K562 (cell line): ENCODE results near the gene NUDT22. TPM values are rescaled to one million over a fixed set of nuclear protein-coding genes. Genes with fewer than 3 reads are reported as not detected.
A peak's percentile ranks its signal among the peaks of the same experiment; 100 is the strongest.

ENCODE experiments used
- ATAC-seq: fragments of 200-7000 bp; cut with Tn5 transposase; 3 replicates; pipeline ENCODE4 v1.9.1; 2020; ENCODE audit warnings: moderate library complexity
- BruUV-seq: library from RNA; stranded (reverse); fragments of 400-500 nt; replicated peaks from 2 replicates; lab custom pipeline; 2021; lab: Mats Ljungman, UMichigan
- CTCF ChIA-PET: fragments of 300-600 bp; formaldehyde crosslinking; extraction: SDS; loops from one replicate; lab custom pipeline; 2021; ENCODE audit warnings: low intra/inter-chr PET ratio; lab: Yijun Ruan, JAX
- POLR2A ChIA-PET: fragments of 300-600, 350-650 bp; sonication (Branson Sonifier 250); formaldehyde crosslinking; extraction: SDS; loops from one replicate; lab custom pipeline; 2021; ENCODE audit warnings: antibody characterized with exemption, inconsistent platforms; lab: Yijun Ruan, JAX
- DNase-seq, 4 experiments: peaks; one replicate each; pipeline versions ENCODE4 v3.0.0 to v3.0.0-alpha.2; 2011 to 2018; ENCODE audit warnings: low spot score in 3 of 4, mixed read lengths in 3 of 4; ENCODE audit errors: extremely low read depth in 1 of 4
- FAIRE-seq: peaks from 2 replicates; lab custom pipeline; 2011; peaks lifted over from hg19 to GRCh38; lab: Jason Lieb, UNC
- H2AFZ ChIP-seq: 2 replicates; pipeline ENCODE4 v1.6.0; 2011; ENCODE audit warnings: low read depth, low read length, control low read depth, inconsistent platforms
- H3K27ac ChIP-seq: fragments of 200-600 bp; 3 replicates; pipeline ENCODE4 v1.8.0; 2011; ENCODE audit warnings: low read depth, mild to moderate bottlenecking, control low read depth, inconsistent platforms, low read length, moderate library complexity, mixed read lengths; ENCODE audit errors: extremely low read depth
- H3K27me3 ChIP-seq, 2 experiments: fragments of 300-600 bp in 1 of 2; 2 replicates in 1 of 2; 3 replicates in 1 of 2; pipeline versions ENCODE4 v1.6.0 to v1.8.0; 2011; ENCODE audit warnings: inconsistent platforms in 2 of 2, low read length in 2 of 2, mild to moderate bottlenecking in 1 of 2, mixed read lengths in 1 of 2, moderate library complexity in 1 of 2; ENCODE audit not compliant: control insufficient read depth in 2 of 2, insufficient read depth in 2 of 2
- H3K36me3 ChIP-seq: fragments of 300-600 bp; 3 replicates; pipeline ENCODE4 v1.8.0; 2011; ENCODE audit warnings: mild to moderate bottlenecking, low read length, inconsistent platforms; ENCODE audit not compliant: control insufficient read depth, insufficient read depth
- H3K4me1 ChIP-seq, 2 experiments: fragments of 200-600 bp in 1 of 2; replicated peaks in 1 of 2; 2 replicates in 1 of 2; 3 replicates in 1 of 2; pipeline versions ENCODE4 v1.5.1 to v1.8.0; 2011; ENCODE audit warnings: inconsistent platforms in 2 of 2, low read length in 2 of 2, mild to moderate bottlenecking in 1 of 2, mixed read lengths in 1 of 2, moderate library complexity in 1 of 2; ENCODE audit not compliant: control insufficient read depth in 2 of 2, insufficient read depth in 2 of 2
- H3K4me2 ChIP-seq: 2 replicates; pipeline ENCODE4 v1.6.1; 2011; ENCODE audit warnings: low read length, control low read depth, inconsistent platforms, mixed read lengths; ENCODE audit not compliant: insufficient read depth
- H3K4me3 ChIP-seq: fragments of 200-600 bp; sonication (generic), shearing (Covaris generic); 2 replicates; pipeline ENCODE4 v1.5.1; 2016; ENCODE audit warnings: control low read depth, inconsistent platforms
- H3K79me2 ChIP-seq: fragments of 200-600 bp; 3 replicates; pipeline ENCODE4 v1.8.0; 2011; ENCODE audit warnings: low read length, inconsistent platforms; ENCODE audit not compliant: control insufficient read depth, insufficient read depth
- H3K9ac ChIP-seq, 2 experiments: 2 replicates each; pipeline versions ENCODE4 v1.6.0 to v1.6.1; 2011; ENCODE audit warnings: low read depth in 2 of 2, low read length in 2 of 2, control low read depth in 1 of 2, inconsistent platforms in 1 of 2, mild to moderate bottlenecking in 1 of 2, mixed read lengths in 1 of 2; ENCODE audit not compliant: insufficient read depth in 1 of 2
- H3K9me1 ChIP-seq: one replicate; pipeline ENCODE4 v1.6.0; 2011; ENCODE audit warnings: inconsistent platforms, mild to moderate bottlenecking, low read length, moderate library complexity; ENCODE audit not compliant: control insufficient read depth, insufficient read depth
- H3K9me3 ChIP-seq: replicated peaks from 2 replicates; pipeline ENCODE4 v1.5.1; 2011; ENCODE audit warnings: low read depth, low read length, inconsistent platforms; ENCODE audit not compliant: control insufficient read depth, insufficient read depth
- H4K20me1 ChIP-seq: replicated peaks from 2 replicates; pipeline ENCODE4 v1.6.1; 2011; ENCODE audit warnings: low read length, inconsistent platforms, mixed read lengths; ENCODE audit not compliant: control insufficient read depth, insufficient read depth
- ARID4B ChIP-seq: sonication (generic); formaldehyde crosslinking; IDR thresholded peaks from 2 replicates; pipeline ENCODE4 v1.8.0; 2022; ENCODE audit warnings: mild to moderate bottlenecking, missing genetic modification reagents
- ARNT ChIP-seq, 2 experiments: fragments of 450-650 bp; IDR thresholded peaks; 2 replicates each; pipeline ENCODE4 v1.6.1; 2016; ENCODE audit warnings: mild to moderate bottlenecking in 1 of 2
- BCLAF1 ChIP-seq, 2 experiments: fragments of 450-650 bp in 1 of 2; IDR thresholded peaks; 2 replicates each; pipeline ENCODE4 v1.6.1; 2011 to 2017; ENCODE audit warnings: low read depth in 2 of 2, antibody characterized with exemption in 1 of 2, borderline replicate concordance in 1 of 2, low read length in 1 of 2, mild to moderate bottlenecking in 1 of 2, mixed read lengths in 1 of 2; ENCODE audit not compliant: control insufficient read depth in 1 of 2
- CBFA2T3 ChIP-seq: fragments of 450-650 bp; IDR thresholded peaks from 2 replicates; pipeline ENCODE4 v1.6.1; 2017
- FOXK2 ChIP-seq, 2 experiments: fragments of 450-650 bp; IDR thresholded peaks in 1 of 2; conservative IDR thresholded peaks in 1 of 2; 2 replicates each; pipeline ENCODE4 v1.6.1; 2016; ENCODE audit warnings: low read depth in 2 of 2, mild to moderate bottlenecking in 1 of 2
- FOXM1 ChIP-seq, 2 experiments: fragments of 450-650 bp in 1 of 2; sonication (generic) in 1 of 2; formaldehyde crosslinking in 1 of 2; IDR thresholded peaks; 2 replicates each; pipeline versions ENCODE4 v1.6.1 to v1.9.0; 2017 to 2022; ENCODE audit warnings: low read depth in 2 of 2, mild to moderate bottlenecking in 2 of 2, missing genetic modification reagents in 1 of 2, moderate library complexity in 1 of 2
- HDAC6 ChIP-seq: IDR thresholded peaks from 2 replicates; pipeline ENCODE4 v1.6.1; 2012; ENCODE audit warnings: low read depth, mild to moderate bottlenecking, control low read depth, inconsistent platforms, low read length, moderate library complexity
- TCF3 ChIP-seq: sonication (generic); formaldehyde crosslinking; IDR thresholded peaks from 2 replicates; pipeline ENCODE4 v1.4.0; 2020; ENCODE audit warnings: mild to moderate bottlenecking, missing genetic modification reagents
- TEAD1 ChIP-seq, 2 experiments: fragments of 450-650 bp in 1 of 2; sonication (generic) in 1 of 2; formaldehyde crosslinking; IDR thresholded peaks; 2 replicates each; pipeline versions ENCODE4 v1.4.0 to v1.8.0; 2020 to 2022; ENCODE audit warnings: mild to moderate bottlenecking in 2 of 2, missing genetic modification reagents in 1 of 2
- WGBS: fragments of 100-300 bp; shearing (Covaris generic); methylation state at CpG from one replicate; pipeline ENCODE4 v1.1.6; 2016; ENCODE audit warnings: low coverage, mixed read lengths; ENCODE audit not compliant: insufficient coverage; ENCODE audit errors: missing lambda C conversion rate; 5-methylcytosine and 5-hydroxymethylcytosine counted together
- in situ Hi-C: fragments of 300-500 bp; cut with MboI; formaldehyde crosslinking; loops from 4 replicates; pipeline ENCODE4 v1.15.0; 2018; ENCODE audit warnings: inconsistent platforms, mixed read lengths
- intact Hi-C: fragments of 100-400 bp; cut with micrococcal nuclease; formaldehyde crosslinking; loops from 2 replicates; pipeline ENCODE4 v1.14.2; 2022
- polyA plus RNA-seq, 8 experiments: library from polyadenylated mRNA; depleted of rRNA in 4 of 8; stranded (reverse) in 5 of 8; unstranded in 3 of 8; fragments of >200 nt; fragmentation: Nextera tagmentation in 2 of 8; fragmentation: Illumina TruSeq in 1 of 8; extraction: Ambion mirVana in 2 of 8; extraction: Trizol in 1 of 8; gene quantifications; 2 replicates each; pipeline versions ENCODE4 v1.2.1 to v1.2.3, GENCODE V29; 2011 to 2014; ENCODE audit warnings: inconsistent platforms in 1 of 8, missing spikeins in 1 of 8
- total RNA-seq, 7 experiments: library from RNA; depleted of rRNA in 6 of 7; stranded (reverse); fragments of >200 nt in 6 of 7; fragmentation: Illumina TruSeq in 2 of 7; extraction: Trizol in 2 of 7; gene quantifications; 2 replicates each; pipeline versions ENCODE4 v1.2.1 to v1.2.3, GENCODE V29; 2011 to 2021; ENCODE audit warnings: low replicate concordance in 1 of 7

Gene NUDT22
- total and polyA plus RNA-seq, 9 of the 15 experiments (the other 6 are each of a cell fraction or from before 2014, with no cell fraction given) = 6.3 to 92.6 (median 37.4) TPM

- Histone ChIP-seq H3K27ac (peak overlapping the region; percentile 92), H2AFZ (peak overlapping the region; percentile 88), H3K4me1 (peaks cover 29 to 82% of the 10 kb centered on the region in 2 experiments), H4K20me1 (no peaks in the 10 kb centered on the region), H3K4me3 (peak overlapping the region; percentile 76), H3K27me3 (no peaks in the 10 kb centered on the region), H3K79me2 (peaks cover 56% of the 10 kb centered on the region), H3K9me1 (peaks cover 1% of the 10 kb centered on the region), H3K9me3 (no peaks in the 10 kb centered on the region), H3K9ac (peak overlapping the region; percentile 91 to 96), H3K4me2 (peak overlapping the region; percentile 95), H3K36me3 (peaks cover 14% of the 10 kb centered on the region; the same call in 2 of the 3 replicates)
- intact Hi-C loops (loop anchor here (2.0 kb wide), 2 partner anchors 23 to 45 kb away; partner anchors contain the start of gene FERMT3), in situ Hi-C loops (no loop called here)
- WGBS = 40% methylated on average over 12 of the region's 13 CpGs
- CTCF ChIA-PET = no interaction called here
- POLR2A ChIA-PET = interaction anchor here (0.9 to 1.0 kb wide), 3 partner anchors 10 to 255 kb away, joined by 3 read pairs; partner anchors contain the start of genes COX8A and FERMT3
- BruUV-seq = no TSS peak
- DNase-seq = no peak
- ATAC-seq = no peak
- no peak for FAIRE-seq
- TF ChIP-seq ARID4B (0 out of 2 replicates have a peak, but pooled peaks have one; percentile 16), ARNT (IDR thresholded peaks at IDR 0.05) (no peak), TCF3 (peak; percentile 21; the same call in 1 of the 2 replicates), CBFA2T3 (peak; percentile 47), FOXK2 (conservative IDR thresholded peaks at IDR 0.05 in 1 of 2, IDR thresholded peaks at IDR 0.05 in 1 of 2; ENCODE audit: low read depth in 2 of 2) (0 out of 4 replicates have a peak, but pooled peaks of 1 of the 2 experiments have one; percentile 23), HDAC6 (no peak), FOXM1 (IDR thresholded peaks at IDR 0.05; ENCODE audit: low read depth) (no peak), FOXM1 (CRISPR knock-in tag; IDR thresholded peaks at IDR 0.05; ENCODE audit: low read depth) (no peak), BCLAF1 (IDR thresholded peaks at IDR 0.05; ENCODE audit: borderline replicate concordance in 1 of 2, control insufficient read depth in 1 of 2, low read depth in 2 of 2, low read length in 1 of 2) (no peak), TEAD1 (CRISPR knock-in tag; IDR thresholded peaks at IDR 0.05) (no peak)
Observed at GRCh38 chr11:64229744-64230170, 3.7 kb downstream of the NUDT22 start.
